Hepatocyte (in vitro differentiated cells): ENCODE data around the gene UQCC2. TPM values are rescaled to one million over a fixed set of nuclear protein-coding genes. Genes with fewer than 3 reads are reported as not detected.

ENCODE experiments used
- DNase-seq: peaks from one replicate; pipeline ENCODE4 v3.0.0-alpha.2; 2016; ENCODE audit warnings: low spot score
- H2AFZ ChIP-seq: fragments of 200-600 bp; sonication (generic); 2 replicates; pipeline ENCODE4 v1.6.0; 2016; ENCODE audit warnings: antibody characterized with exemption, mild to moderate bottlenecking
- H3K27ac ChIP-seq: fragments of 200-600 bp; sonication (generic); 2 replicates; pipeline ENCODE4 v1.5.1; 2016; ENCODE audit warnings: mild to moderate bottlenecking
- H3K27me3 ChIP-seq: fragments of 200-600 bp; sonication (generic); 2 replicates; pipeline ENCODE4 v1.6.1; 2016
- H3K36me3 ChIP-seq: fragments of 200-600 bp; sonication (generic); replicated peaks from 2 replicates; pipeline ENCODE4 v1.5.1; 2016; ENCODE audit warnings: low read depth; ENCODE audit not compliant: insufficient read depth
- H3K4me1 ChIP-seq: fragments of 200-600 bp; sonication (generic); 2 replicates; pipeline ENCODE4 v1.5.1; 2016; ENCODE audit warnings: mild to moderate bottlenecking, moderate library complexity; ENCODE audit not compliant: insufficient read depth
- H3K4me2 ChIP-seq: fragments of 200-600 bp; sonication (generic); 2 replicates; pipeline ENCODE4 v1.6.0; 2016
- H3K4me3 ChIP-seq: fragments of 200-600 bp; sonication (generic); 2 replicates; pipeline ENCODE4 v1.5.1; 2016; ENCODE audit warnings: mild to moderate bottlenecking
- H3K79me2 ChIP-seq: fragments of 200-600 bp; sonication (generic); 2 replicates; pipeline ENCODE4 v1.6.0; 2017; ENCODE audit warnings: mild to moderate bottlenecking
- H3K9me2 ChIP-seq: fragments of 200-600 bp; sonication (generic); replicated peaks from 2 replicates; pipeline ENCODE4 v1.6.0; 2017; ENCODE audit warnings: mild to moderate bottlenecking; ENCODE audit not compliant: insufficient read depth
- H3K9me3 ChIP-seq: fragments of 200-600 bp; sonication (generic); 2 replicates; pipeline ENCODE4 v1.5.1; 2016; ENCODE audit warnings: low read depth, mild to moderate bottlenecking
- H4K20me1 ChIP-seq: fragments of 200-600 bp; sonication (generic); 2 replicates; pipeline ENCODE4 v1.6.0; 2016; ENCODE audit warnings: mild to moderate bottlenecking; ENCODE audit not compliant: insufficient read depth, poor library complexity, severe bottlenecking
- CTCF ChIP-seq: fragments of 200-600 bp; sonication (generic); IDR thresholded peaks from 2 replicates; pipeline ENCODE4 v1.5.1; 2016; ENCODE audit warnings: antibody characterized with exemption, mild to moderate bottlenecking; ENCODE audit not compliant: poor library complexity
- EZH2 ChIP-seq: fragments of 200-600 bp; sonication (generic); IDR thresholded peaks from 2 replicates; pipeline ENCODE4 v1.6.1; 2016; ENCODE audit warnings: antibody characterized with exemption, mild to moderate bottlenecking, borderline replicate concordance
- EZH2phosphoT487 ChIP-seq: fragments of 200-600 bp; sonication (generic); IDR thresholded peaks from one replicate; pipeline ENCODE4 v1.6.1; 2018; ENCODE audit warnings: antibody characterized with exemption, mild to moderate bottlenecking, low read depth, moderate library complexity; ENCODE audit not compliant: unreplicated experiment, severe bottlenecking
- WGBS: methylation state at CpG from one replicate; pipeline ENCODE4 v1.1.6; 2016; ENCODE audit warnings: low lambda C conversion rate; ENCODE audit errors: missing lambda C conversion rate; 5-methylcytosine and 5-hydroxymethylcytosine counted together
- polyA plus RNA-seq: library from polyadenylated mRNA; unstranded; fragments of >200 nt; fragmentation: Nextera tagmentation; extraction: Ambion mirVana; gene quantifications from 2 replicates; pipeline ENCODE4 v1.2.1, GENCODE V29; 2016
- total RNA-seq: library from RNA; depleted of rRNA; stranded (reverse); fragments of >200 nt; gene quantifications from 2 replicates; pipeline ENCODE4 v1.2.3, GENCODE V29; 2014

UQCC2 gene
- total and polyA plus RNA-seq, 2 experiments from 2014 or later = 44.7 to 151 TPM

- no peaks in the 10 kb centered on the region for H3K9me2 ChIP-seq
- H4K20me1 ChIP-seq = no peaks in the 10 kb centered on the region
- H3K79me2 ChIP-seq = peaks cover 16% of the 10 kb centered on the region
- H3K4me2 ChIP-seq = peak overlapping the region; percentile 88
- no peak for TF ChIP-seq CTCF
- TF ChIP-seq EZH2phosphoT487 = no peak
- TF ChIP-seq EZH2 = no peak
- no peaks in the 10 kb centered on the region for H3K9me3 ChIP-seq
- DNase-seq = peak; percentile 50
- peak overlapping the region; percentile 99 for H3K27ac ChIP-seq
- WGBS = 77% methylated on average over 15 of the region's 15 CpGs
- H3K36me3 ChIP-seq = no peaks in the 10 kb centered on the region
- H3K27me3 ChIP-seq = no peaks in the 10 kb centered on the region
- peaks cover 13% of the 10 kb centered on the region for H3K4me1 ChIP-seq
- peak overlapping the region; percentile 96 for H2AFZ ChIP-seq
- peak overlapping the region; percentile 94 for H3K4me3 ChIP-seq
These were observed 991 bp downstream of the UQCC2 start for GRCh38 chr6:33710296-33711121.

DNA sequence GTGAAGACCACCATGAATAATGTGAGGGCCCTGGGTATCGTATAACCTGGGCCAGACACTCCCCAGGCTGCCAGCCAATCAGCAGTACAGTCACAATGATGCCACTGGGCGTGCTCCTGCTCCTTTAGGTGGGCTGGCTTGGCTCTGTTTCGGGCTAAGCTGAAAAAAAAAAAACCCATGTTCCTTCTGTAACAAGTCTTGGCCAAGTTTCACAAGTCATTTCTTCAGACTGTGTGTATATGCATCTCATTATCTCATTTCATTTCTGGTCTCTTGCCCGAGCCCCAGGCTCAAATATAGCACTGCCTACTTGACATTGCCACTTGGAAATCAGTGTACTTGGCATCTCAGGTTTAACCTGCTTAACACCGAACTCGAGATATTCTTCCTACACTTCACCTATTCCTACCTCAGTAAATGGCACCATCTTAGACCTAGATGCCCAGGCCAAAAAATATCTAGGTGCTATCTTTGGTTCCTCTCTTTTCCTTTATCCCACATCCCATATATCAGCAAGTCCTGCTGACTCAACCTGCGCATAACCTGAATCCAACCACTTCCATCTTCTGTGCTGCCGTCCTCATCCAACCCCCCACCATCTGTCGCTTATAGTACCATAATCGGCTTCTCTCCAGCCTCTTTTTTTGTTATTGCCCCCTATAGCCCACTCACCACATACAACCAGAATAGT lies 1.8 kb downstream of the UQCC2 start:
- Histone ChIP-seq H3K4me1 (peaks cover 13% of the 10 kb centered on the region), H3K27ac (no peak overlapping the region), H3K79me2 (peaks cover 16% of the 10 kb centered on the region), H3K36me3 (no peaks in the 10 kb centered on the region), H3K4me3 (no peak overlapping the region), H3K4me2 (peak overlapping the region; percentile 88), H3K9me2 (no peaks in the 10 kb centered on the region), H3K9me3 (no peaks in the 10 kb centered on the region), H3K27me3 (no peaks in the 10 kb centered on the region), H4K20me1 (no peaks in the 10 kb centered on the region), H2AFZ (no peak overlapping the region)
- TF ChIP-seq EZH2 = no peak
- TF ChIP-seq EZH2phosphoT487 = no peak
- no peak for TF ChIP-seq CTCF
- DNase-seq = no peak
- 95% methylated on average over 10 of the region's 10 CpGs for WGBS

DNA sequence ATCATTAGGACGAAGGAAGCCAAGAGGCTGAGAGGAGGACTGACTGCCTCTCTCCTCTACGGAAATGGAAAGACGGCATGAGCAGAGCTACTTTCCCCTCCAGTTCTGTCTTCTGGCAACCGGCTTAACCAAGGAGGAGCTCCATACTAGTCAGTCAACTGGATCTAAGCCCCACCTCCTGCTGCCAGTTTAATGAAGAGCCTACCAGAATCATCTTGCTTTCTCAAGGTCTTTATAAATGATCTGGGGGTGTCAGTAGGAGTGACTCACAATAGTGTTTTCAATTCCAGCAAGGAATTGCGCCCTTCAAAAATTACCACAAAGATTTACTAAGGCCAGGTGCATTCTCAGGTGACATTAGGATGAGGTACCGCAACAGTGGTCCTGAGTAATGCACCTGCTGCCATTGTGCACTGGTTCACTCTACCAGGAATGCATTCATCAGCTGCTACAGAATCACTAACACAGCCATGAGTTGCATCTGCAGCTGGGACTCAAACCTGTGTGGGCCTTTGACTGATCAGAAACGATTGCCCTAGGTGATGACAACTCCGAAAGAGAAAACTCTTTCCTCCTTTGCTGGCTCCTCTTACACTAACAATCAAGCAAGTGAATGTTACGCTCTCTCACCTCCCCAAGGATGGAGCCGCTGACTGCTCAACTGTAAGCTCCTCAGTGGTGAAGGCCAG lies 2.8 kb downstream of the UQCC2 start:
- WGBS = 95% methylated on average over 10 of the region's 10 CpGs
- no peak overlapping the region for H3K27ac ChIP-seq
- peaks cover 13% of the 10 kb centered on the region for H3K4me1 ChIP-seq
- no peak for DNase-seq
- H3K4me3 ChIP-seq = no peak overlapping the region
- no peak overlapping the region for H3K4me2 ChIP-seq
- H2AFZ ChIP-seq = no peak overlapping the region
- TF ChIP-seq EZH2phosphoT487 (no peak), EZH2 (no peak)
- no peaks in the 10 kb centered on the region for H3K36me3 ChIP-seq
- H3K9me3 ChIP-seq = no peaks in the 10 kb centered on the region
- no peaks in the 10 kb centered on the region for H3K9me2 ChIP-seq
- no peaks in the 10 kb centered on the region for H4K20me1 ChIP-seq
- H3K27me3 ChIP-seq = no peaks in the 10 kb centered on the region
- H3K79me2 ChIP-seq = peaks cover 16% of the 10 kb centered on the region
